ENCODE results near the gene NRXN2.
A peak's percentile ranks its signal among the peaks of the same experiment; 100 is the strongest.
"Not testable (repeated sequence)": the region's sequence is repeated elsewhere in the genome, so short reads cannot be mapped to it uniquely, and the experiment has no call there.

Gene NRXN2

GRCh38 chr11:64674774-64675173 is 48.2 kb downstream of the NRXN2 start:
- no peak for DNase-seq (ENCODE audit: low spot score)

- no peak for DNase-seq (ENCODE audit: low spot score)
Measured at GRCh38 chr11:64673279-64673678, 49.7 kb downstream of the NRXN2 start.

- no peak for DNase-seq (ENCODE audit: low spot score)
Measured at GRCh38 chr11:64672875-64673274, 50.1 kb downstream of the NRXN2 start.

- DNase-seq (ENCODE audit: low spot score), result no peak
Measured at GRCh38 chr11:64670975-64671374, 52.0 kb downstream of the NRXN2 start.

GRCh38 chr11:64667154-64667745 is 55.7 kb downstream of the NRXN2 start:
- no peak for DNase-seq (ENCODE audit: low spot score)

- no peak for DNase-seq (ENCODE audit: low spot score)
Measured at GRCh38 chr11:64665411-64665821, 57.6 kb downstream of the NRXN2 start.

- not testable (repeated sequence) for DNase-seq (ENCODE audit: low spot score)
Measured at GRCh38 chr11:64664236-64664870, 58.6 kb downstream of the NRXN2 start.

GRCh38 chr11:64663656-64664055 is 59.3 kb downstream of the NRXN2 start:
- DNase-seq (ENCODE audit: low spot score), result no peak

- no peak for DNase-seq (ENCODE audit: low spot score)
Measured at GRCh38 chr11:64661614-64662013, 61.4 kb downstream of the NRXN2 start.

GRCh38 chr11:64661146-64661545 is 61.9 kb downstream of the NRXN2 start:
- no peak for DNase-seq (ENCODE audit: low spot score)

- no peak for DNase-seq (ENCODE audit: low spot score)
Measured at GRCh38 chr11:64660706-64661105, 62.3 kb downstream of the NRXN2 start.

GRCh38 chr11:64660205-64660604 is 62.8 kb downstream of the NRXN2 start:
- DNase-seq (ENCODE audit: low spot score), result no peak

- DNase-seq (ENCODE audit: low spot score), result no peak
Measured at GRCh38 chr11:64659417-64660144, 63.4 kb downstream of the NRXN2 start.

GRCh38 chr11:64658265-64658664 is 64.7 kb downstream of the NRXN2 start:
- DNase-seq (ENCODE audit: low spot score), result no peak

GRCh38 chr11:64656862-64657261 is 66.1 kb downstream of the NRXN2 start:
- DNase-seq (ENCODE audit: low spot score), result no peak

GRCh38 chr11:64655941-64656601 is 66.9 kb downstream of the NRXN2 start:
- no peak for DNase-seq (ENCODE audit: low spot score)

- DNase-seq (ENCODE audit: low spot score), result peak; percentile 39
Measured at GRCh38 chr11:64654958-64655541, 67.9 kb downstream of the NRXN2 start.

GRCh38 chr11:64654439-64654838 is 68.6 kb downstream of the NRXN2 start:
- no peak for DNase-seq (ENCODE audit: low spot score)

GRCh38 chr11:64653388-64653973 is 69.5 kb downstream of the NRXN2 start:
- DNase-seq (ENCODE audit: low spot score), result no peak

GRCh38 chr11:64652586-64653387 is 70.2 kb downstream of the NRXN2 start:
- DNase-seq (ENCODE audit: low spot score), result peak; percentile 84

GRCh38 chr11:64650923-64651523 is 72.0 kb downstream of the NRXN2 start:
- peak; percentile 58 for DNase-seq (ENCODE audit: low spot score)
